ENCODE measurements around the gene NAA40.

Gene NAA40

GRCh38 chr11:63938479-63939396, at the start of gene NAA40:
NAA40 (plus strand) TSS chr11:63939002; CDS start chr11:63939097, 95 bp downstream.
- peak; percentile 97 for DNase-seq (ENCODE audit: low spot score)

GRCh38 chr11:63889344-63889743, 49.5 kb upstream of the NAA40 start:
- DNase-seq (ENCODE audit: low spot score), result no peak

- DNase-seq (ENCODE audit: low spot score), result no peak
Measured at GRCh38 chr11:63890368-63890767, 48.4 kb upstream of the NAA40 start.

GRCh38 chr11:63892228-63892627, 46.6 kb upstream of the NAA40 start:
- no peak for DNase-seq (ENCODE audit: low spot score)

GRCh38 chr11:63893355-63893754, 45.4 kb upstream of the NAA40 start:
- DNase-seq (ENCODE audit: low spot score), result no peak

GRCh38 chr11:63896071-63896470, 42.7 kb upstream of the NAA40 start:
- no peak for DNase-seq (ENCODE audit: low spot score)

GRCh38 chr11:63897459-63898146, 41.2 kb upstream of the NAA40 start:
- no peak for DNase-seq (ENCODE audit: low spot score)

GRCh38 chr11:63901660-63902059, 37.1 kb upstream of the NAA40 start:
- no peak for DNase-seq (ENCODE audit: low spot score)

GRCh38 chr11:63903884-63904283, 34.9 kb upstream of the NAA40 start:
- no peak for DNase-seq (ENCODE audit: low spot score)

- no peak for DNase-seq (ENCODE audit: low spot score)
Measured at GRCh38 chr11:63904743-63905142, 34.1 kb upstream of the NAA40 start.

- no peak for DNase-seq (ENCODE audit: low spot score)
Measured at GRCh38 chr11:63905179-63905578, 33.6 kb upstream of the NAA40 start.

- no peak for DNase-seq (ENCODE audit: low spot score)
Measured at GRCh38 chr11:63906087-63906486, 32.7 kb upstream of the NAA40 start.

GRCh38 chr11:63906585-63906984, 32.2 kb upstream of the NAA40 start:
- peak; percentile 58 for DNase-seq (ENCODE audit: low spot score)

GRCh38 chr11:63907063-63907462, 31.7 kb upstream of the NAA40 start:
- DNase-seq (ENCODE audit: low spot score), result no peak

- DNase-seq (ENCODE audit: low spot score), result no peak
Measured at GRCh38 chr11:63907808-63908530, 30.8 kb upstream of the NAA40 start.

GRCh38 chr11:63908631-63909401, 30.0 kb upstream of the NAA40 start:
- no peak for DNase-seq (ENCODE audit: low spot score)

GRCh38 chr11:63909591-63910506, 29.0 kb upstream of the NAA40 start:
- DNase-seq (ENCODE audit: low spot score), result no peak

- DNase-seq (ENCODE audit: low spot score), result no peak
Measured at GRCh38 chr11:63910675-63911074, 28.1 kb upstream of the NAA40 start.

- no peak for DNase-seq (ENCODE audit: low spot score)
Measured at GRCh38 chr11:63911440-63911839, 27.4 kb upstream of the NAA40 start.

- no peak for DNase-seq (ENCODE audit: low spot score)
Measured at GRCh38 chr11:63911876-63912275, 26.9 kb upstream of the NAA40 start.

GRCh38 chr11:63912678-63913077, 26.1 kb upstream of the NAA40 start:
- no peak for DNase-seq (ENCODE audit: low spot score)

Data from hepatic stellate cell (primary cell).